Hindlimb muscle (tissue), 1 donor: ENCODE measurements around the gene DDX27. TPM values are rescaled to one million over a fixed set of nuclear protein-coding genes. Genes with fewer than 3 reads are reported as not detected.

Source experiments
- DNase-seq: peaks from one replicate; pipeline ENCODE4 v3.0.0-alpha.2; 2013
- polyA plus RNA-seq: library from polyadenylated mRNA; unstranded; fragments of 120-200 nt; gene quantifications from one replicate; pipeline ENCODE4 v1.2.1, GENCODE V29; 2013; ENCODE audit not compliant: insufficient read length

DDX27 gene
- polyA plus RNA-seq, 1 donor, result 30.1 TPM

DNA sequence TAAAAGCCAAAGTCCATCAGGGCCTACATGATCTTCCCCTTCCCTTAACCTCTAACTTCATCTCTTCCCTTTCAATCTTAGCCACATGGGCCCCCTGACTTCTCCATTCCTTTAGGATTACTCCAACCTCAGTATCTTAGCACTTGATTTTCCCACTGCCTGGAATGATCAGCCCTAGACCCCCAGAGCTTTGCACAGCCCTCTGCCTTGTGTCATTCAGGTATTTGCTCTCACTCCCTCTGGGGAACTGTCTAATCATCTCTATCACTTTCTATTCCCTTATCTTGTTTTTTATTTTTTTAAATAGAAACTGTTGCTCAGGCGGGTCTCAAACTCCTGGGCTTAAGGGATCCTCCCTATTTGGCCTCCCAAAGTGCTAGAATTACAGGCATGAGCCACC lies 72.0 kb downstream of the DDX27 start:
- no peak for DNase-seq

DNA sequence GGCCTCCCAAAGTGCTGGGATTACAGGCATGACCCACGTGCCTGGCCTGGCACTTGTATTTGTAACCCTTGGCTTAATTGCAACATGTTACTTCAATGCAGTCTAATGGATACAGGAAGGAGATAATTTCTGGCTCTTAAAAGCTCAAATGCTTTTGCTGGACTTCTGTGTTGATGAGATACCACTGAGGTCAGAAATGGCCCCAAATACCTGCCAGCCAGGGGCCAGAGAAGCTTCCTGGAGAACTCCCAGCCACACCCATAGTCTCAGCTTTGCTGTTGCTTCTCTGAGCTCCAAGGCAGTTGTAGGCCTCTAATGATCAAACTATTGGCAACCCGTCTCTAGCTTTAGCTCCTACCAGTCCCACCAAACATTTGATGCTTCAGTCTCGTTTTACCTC lies 72.8 kb downstream of the DDX27 start:
- no peak for DNase-seq

DNA sequence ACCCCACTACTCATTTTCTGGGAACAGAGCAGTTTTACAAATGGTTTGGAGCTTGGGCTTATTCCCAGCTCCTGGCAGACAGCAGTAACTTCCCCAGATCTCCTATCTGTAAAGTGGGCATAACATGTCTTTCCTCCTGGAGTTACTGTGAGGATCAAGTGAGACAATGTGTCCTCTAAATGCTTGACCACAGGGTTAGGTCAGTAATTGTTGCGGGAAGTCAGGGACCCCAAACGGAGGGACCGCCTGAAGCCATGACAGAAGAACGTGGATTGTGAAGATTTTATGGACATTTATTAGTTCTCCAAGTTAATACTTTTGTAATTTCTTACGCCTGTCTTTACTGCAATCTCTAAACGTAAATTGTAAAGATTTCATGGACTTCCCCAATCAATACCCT lies 73.9 kb downstream of the DDX27 start:
- DNase-seq, result no peak

Other genes with a start within 250 kb of the DDX27 start
- gene CSE1L, start 173.1 kb upstream of the DDX27 start, polyA plus RNA-seq, result 53.3 TPM
- 52.3 TPM for gene STAU1, start 31.1 kb upstream of the DDX27 start, polyA plus RNA-seq
- gene ZNFX1, start 58.6 kb downstream of the DDX27 start, polyA plus RNA-seq, result 10.3 TPM